Duodenal mucosa (tissue), 2 donors: ENCODE measurements around the gene SH3GL1.

ENCODE experiments used
- H3K27ac ChIP-seq: one replicate; pipeline ENCODE4 v1.7.0; 2013; ENCODE audit warnings: low read depth, low read length
- H3K27me3 ChIP-seq, 2 donors: one replicate each; pipeline ENCODE4 v1.7.0; 2013; ENCODE audit warnings: low read length in 2 of 2, control low read depth in 1 of 2; ENCODE audit not compliant: insufficient read depth in 2 of 2, control insufficient read depth in 1 of 2
- H3K36me3 ChIP-seq, 2 donors: one replicate each; pipeline ENCODE4 v1.7.0; 2013; ENCODE audit warnings: low read length in 2 of 2, control low read depth in 1 of 2; ENCODE audit not compliant: insufficient read depth in 2 of 2, control insufficient read depth in 1 of 2
- H3K4me1 ChIP-seq, 2 donors: one replicate each; pipeline ENCODE4 v1.7.0; 2013; ENCODE audit warnings: low read length in 2 of 2, control low read depth in 1 of 2; ENCODE audit not compliant: insufficient read depth in 2 of 2, control insufficient read depth in 1 of 2
- H3K4me3 ChIP-seq, 2 donors: one replicate each; pipeline ENCODE4 v1.7.0; 2013; ENCODE audit warnings: low read length in 2 of 2, low read depth in 1 of 2
- H3K9ac ChIP-seq, 2 donors: one replicate each; pipeline ENCODE4 v1.7.0; 2013; ENCODE audit warnings: low read length in 2 of 2, low read depth in 1 of 2
- H3K9me3 ChIP-seq, 2 donors: one replicate each; pipeline ENCODE4 v1.7.0; 2013; ENCODE audit warnings: low read length in 2 of 2, control low read depth in 1 of 2; ENCODE audit not compliant: control insufficient read depth in 1 of 2

The SH3GL1 gene

DNA sequence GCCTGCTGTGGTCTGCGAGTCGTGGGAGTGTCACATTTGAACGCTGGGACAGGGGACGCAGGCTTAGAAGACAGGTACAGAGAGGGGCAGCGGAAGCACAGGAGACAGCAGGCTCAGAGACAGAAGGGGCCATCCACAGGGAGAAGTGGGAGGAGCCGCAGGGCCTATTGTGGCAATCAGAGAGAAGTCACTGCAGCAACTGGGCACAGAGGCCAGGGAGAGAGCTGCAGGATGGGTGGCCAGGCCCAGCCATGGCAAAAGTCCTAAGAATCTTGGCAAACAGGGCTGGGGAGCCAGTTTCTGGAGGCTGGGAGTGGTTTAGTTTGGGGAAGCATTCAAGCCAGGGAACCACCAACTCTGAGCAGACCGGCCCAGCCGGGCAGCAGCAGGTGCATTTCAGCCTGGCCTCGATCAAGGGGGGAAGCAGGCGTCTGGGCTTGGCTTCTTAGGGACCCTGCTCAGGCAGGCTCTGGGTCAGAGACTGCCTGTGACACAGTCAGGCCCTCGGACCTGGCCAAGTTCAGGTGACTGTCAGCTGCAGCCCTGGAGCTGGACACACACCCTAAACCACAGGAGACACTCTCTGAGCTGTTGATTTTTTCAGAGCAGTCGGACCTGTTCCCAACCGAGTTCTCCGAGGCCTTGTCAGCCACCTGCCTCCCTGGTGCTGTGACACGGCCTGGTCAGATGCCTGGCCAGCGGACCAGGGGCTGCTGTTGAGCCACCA is 11.8 kb downstream of the SH3GL1 start:
- H3K9ac ChIP-seq, result no peak overlapping the region

GRCh38 chr19:4386041-4386782 is 14.1 kb downstream of the SH3GL1 start:
- peaks cover 37 to 38% of the 10 kb centered on the region in 2 donors for H3K4me1 ChIP-seq
- no peaks in the 10 kb centered on the region for H3K27me3 ChIP-seq
- no peak overlapping the region for H3K9ac ChIP-seq
- no peak overlapping the region for H3K4me3 ChIP-seq
- no peak overlapping the region for H3K27ac ChIP-seq
- no peaks in the 10 kb centered on the region for H3K9me3 ChIP-seq
- H3K36me3 ChIP-seq, result peaks cover 5 to 35% of the 10 kb centered on the region in 2 donors

More for the DNA sequence above, 11.8 kb downstream of the SH3GL1 start:
- peaks cover 5 to 34% of the 10 kb centered on the region in 2 donors for H3K36me3 ChIP-seq
- peaks cover 49 to 51% of the 10 kb centered on the region in 2 donors for H3K4me1 ChIP-seq
- no peaks in the 10 kb centered on the region for H3K27me3 ChIP-seq
- no peaks in the 10 kb centered on the region for H3K9me3 ChIP-seq
- no peak overlapping the region for H3K4me3 ChIP-seq
- H3K27ac ChIP-seq, result no peak overlapping the region

DNA sequence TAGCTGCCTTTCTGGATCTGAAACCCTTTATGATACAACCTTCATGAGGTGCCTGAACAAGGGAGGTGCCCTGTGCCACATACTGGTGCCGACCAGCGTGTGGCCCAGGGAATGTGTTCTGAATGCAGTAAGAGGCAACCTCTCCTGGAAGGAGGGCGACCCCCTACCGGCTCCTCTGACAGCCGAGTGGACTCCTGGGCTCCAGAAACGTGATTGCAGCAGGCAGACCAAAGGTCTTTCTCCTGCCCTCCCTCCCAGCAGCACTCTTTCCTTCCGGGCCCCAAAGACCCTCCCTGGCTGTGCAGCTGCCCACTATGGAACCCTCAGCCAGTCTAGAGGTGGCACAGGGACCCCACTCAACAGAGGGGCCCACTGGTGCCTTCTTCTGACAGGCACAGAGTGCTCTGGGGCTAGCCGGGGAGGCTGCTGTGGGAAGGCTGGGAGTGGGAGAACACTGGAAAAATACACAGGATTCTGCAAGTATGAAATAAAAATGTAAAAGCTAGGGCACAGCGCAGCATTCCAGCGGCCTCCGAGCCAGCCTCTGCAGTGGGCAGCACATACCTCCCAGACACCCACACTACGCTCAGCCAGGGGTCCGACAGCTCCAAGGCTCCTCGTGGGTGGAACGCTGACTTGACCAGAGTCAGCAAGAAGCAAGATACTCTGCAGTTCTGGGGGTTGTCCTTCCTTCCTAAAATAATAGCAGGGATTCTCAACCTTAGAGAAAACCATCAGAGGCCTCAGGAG is 14.9 kb downstream of the SH3GL1 start:
- Histone ChIP-seq H3K4me3 (no peak overlapping the region), H3K27me3 (no peaks in the 10 kb centered on the region), H3K36me3 (peaks cover 5 to 35% of the 10 kb centered on the region in 2 donors), H3K9ac (no peak overlapping the region), H3K9me3 (no peaks in the 10 kb centered on the region), H3K27ac (no peak overlapping the region), H3K4me1 (peaks cover 32 to 36% of the 10 kb centered on the region in 2 donors)

DNA sequence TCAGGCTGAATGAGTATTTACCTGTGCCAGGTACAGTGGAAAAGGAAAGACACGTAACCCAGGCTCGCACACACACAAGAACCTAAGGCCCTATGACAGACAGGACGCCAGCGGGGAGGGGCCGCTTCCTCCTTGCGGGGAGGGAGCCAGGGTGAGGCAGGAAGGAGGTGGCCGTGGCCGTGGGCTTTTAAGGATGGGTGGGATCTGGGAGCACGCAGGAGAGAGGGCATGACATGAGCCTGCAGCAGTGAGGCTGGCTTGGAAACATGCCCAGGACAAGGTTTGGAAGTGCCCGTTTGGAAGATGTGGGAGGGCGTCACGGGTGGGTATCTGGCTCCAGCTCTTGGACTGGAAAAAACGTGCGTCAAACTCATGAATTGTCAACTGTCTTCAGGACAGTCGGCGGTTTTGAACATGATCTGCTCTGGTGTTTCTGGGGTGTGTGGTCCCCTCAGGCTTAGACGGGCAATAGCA is 20.1 kb downstream of the SH3GL1 start:
- Histone ChIP-seq H3K9ac (no peak overlapping the region), H3K9me3 (no peaks in the 10 kb centered on the region), H3K27ac (peak overlapping the region; percentile 6), H3K4me3 (no peak overlapping the region), H3K4me1 (peaks cover 52 to 54% of the 10 kb centered on the region in 2 donors), H3K36me3 (peaks cover 0 to 22% of the 10 kb centered on the region in 2 donors), H3K27me3 (no peaks in the 10 kb centered on the region)

GRCh38 chr19:4379383-4380253 is 20.7 kb downstream of the SH3GL1 start:
- Histone ChIP-seq H3K9me3 (no peaks in the 10 kb centered on the region), H3K27me3 (no peaks in the 10 kb centered on the region), H3K4me1 (peaks cover 55 to 58% of the 10 kb centered on the region in 2 donors), H3K4me3 (no peak overlapping the region), H3K27ac (no peak overlapping the region), H3K36me3 (peaks cover 0 to 15% of the 10 kb centered on the region in 2 donors), H3K9ac (no peak overlapping the region)

DNA sequence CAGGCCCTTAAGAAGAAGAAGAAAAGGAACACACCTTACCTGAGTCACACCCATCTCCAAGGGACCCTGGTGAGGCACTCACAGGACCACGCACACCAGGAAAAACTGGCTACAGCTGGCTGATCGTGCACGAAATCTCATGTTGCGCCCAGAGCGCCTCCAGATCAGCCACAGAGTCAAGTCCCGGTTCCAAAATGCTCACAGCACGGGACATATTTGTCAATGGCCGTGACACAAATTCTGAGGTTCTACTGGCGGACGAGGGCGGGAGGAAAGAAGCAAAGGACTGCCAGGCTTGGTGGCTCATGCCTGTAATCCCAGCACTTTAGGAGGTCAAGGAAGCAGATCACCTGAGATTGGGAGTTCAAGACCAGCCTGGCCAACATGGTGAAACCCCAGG is 21.5 kb downstream of the SH3GL1 start:
- H3K27ac ChIP-seq, result no peak overlapping the region
- H3K36me3 ChIP-seq, result peaks cover 0 to 12% of the 10 kb centered on the region in 2 donors
- H3K9ac ChIP-seq, result no peak overlapping the region
- H3K27me3 ChIP-seq, result no peaks in the 10 kb centered on the region
- H3K4me1 ChIP-seq, result peaks cover 63 to 66% of the 10 kb centered on the region in 2 donors
- no peak overlapping the region for H3K4me3 ChIP-seq
- no peaks in the 10 kb centered on the region for H3K9me3 ChIP-seq

- Histone ChIP-seq H3K9ac (no peak overlapping the region), H3K27ac (no peak overlapping the region), H3K4me1 (peaks cover 74 to 80% of the 10 kb centered on the region in 2 donors), H3K4me3 (no peak overlapping the region), H3K36me3 (peaks cover 0 to 13% of the 10 kb centered on the region in 2 donors), H3K27me3 (no peaks in the 10 kb centered on the region), H3K9me3 (no peaks in the 10 kb centered on the region)
Observed at GRCh38 chr19:4376991-4377781, 23.2 kb downstream of the SH3GL1 start.

DNA sequence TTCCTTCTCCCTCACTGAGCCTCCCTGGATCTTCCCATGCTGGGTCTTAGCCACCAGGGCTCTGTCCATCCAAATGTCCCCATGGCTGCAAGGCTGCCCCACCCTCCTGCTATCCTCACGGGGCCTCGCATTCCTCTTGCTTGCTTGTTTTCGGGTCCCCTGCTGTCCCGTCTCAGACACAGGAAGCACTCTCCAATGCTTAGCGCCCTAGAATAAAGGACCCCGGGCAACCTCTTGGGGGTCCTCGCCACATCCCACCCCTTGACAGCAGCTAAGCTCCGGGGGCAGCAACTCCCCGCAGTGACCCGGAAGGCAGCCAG is 23.7 kb downstream of the SH3GL1 start:
- H3K9ac ChIP-seq, result no peak overlapping the region
- H3K4me1 ChIP-seq, result peaks cover 74 to 80% of the 10 kb centered on the region in 2 donors
- no peak overlapping the region for H3K27ac ChIP-seq
- H3K36me3 ChIP-seq, result peaks cover 0 to 19% of the 10 kb centered on the region in 2 donors
- H3K9me3 ChIP-seq, result no peaks in the 10 kb centered on the region
- H3K27me3 ChIP-seq, result no peaks in the 10 kb centered on the region
- H3K4me3 ChIP-seq, result no peak overlapping the region
